ENCODE data around the gene LPAR5. TPM values are rescaled to one million over a fixed set of nuclear protein-coding genes. Genes with fewer than 3 reads are reported as not detected.
A peak's percentile ranks its signal among the peaks of the same experiment; 100 is the strongest.
"Not testable (repeated sequence)": the region's sequence is repeated elsewhere in the genome, so short reads cannot be mapped to it uniquely, and the experiment has no call there.

Gene LPAR5
- total and polyA plus RNA-seq, 2 donors from 2014 or later, result 0.97 to 4.9 TPM

DNA sequence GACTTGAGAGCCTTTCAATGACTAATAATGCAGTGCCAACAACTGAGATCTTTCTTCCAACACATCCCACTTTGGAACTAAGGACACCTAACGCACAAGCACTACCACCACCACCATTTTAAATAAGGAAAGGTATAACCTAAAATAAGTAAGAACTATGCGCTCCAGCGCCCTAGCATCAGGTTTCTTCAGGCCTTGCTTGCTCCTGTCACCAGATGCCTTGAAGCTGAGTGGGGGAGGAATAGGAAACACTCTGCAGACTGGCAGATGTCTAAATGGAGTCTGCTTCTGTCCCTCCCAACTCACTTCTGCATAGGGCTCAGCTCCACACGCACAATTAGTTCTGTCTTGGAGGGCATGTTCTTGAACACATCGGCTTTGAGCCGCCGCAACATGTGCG, 43.7 kb downstream of the LPAR5 start:
- no peak overlapping the region for H3K4me3 ChIP-seq (ENCODE audit: low read length in 3 of 3)
- no peak overlapping the region for H3K27ac ChIP-seq (ENCODE audit: low read depth in 2 of 2, low read length in 2 of 2)
- no peak overlapping the region for H3K9ac ChIP-seq (ENCODE audit: low read length in 3 of 3)
- no peaks in the 10 kb centered on the region for H3K4me1 ChIP-seq (ENCODE audit: control insufficient read depth in 2 of 3, insufficient read depth in 2 of 3, low read depth in 1 of 3, low read length in 3 of 3)
- no peaks in the 10 kb centered on the region for H3K27me3 ChIP-seq (ENCODE audit: control insufficient read depth, insufficient read depth, low read length)
- H3K36me3 ChIP-seq (ENCODE audit: control insufficient read depth in 2 of 3, insufficient read depth in 3 of 3, low read length in 3 of 3), result peaks cover 36 to 78% (median 63%) of the 10 kb centered on the region in 3 donors
- H3K9me3 ChIP-seq (ENCODE audit: control insufficient read depth in 2 of 3, insufficient read depth in 1 of 3, low read length in 3 of 3), result no peaks in the 10 kb centered on the region
- DNase-seq, result peak in 1 of 5 donors; percentile 8
- TF ChIP-seq, protein P1, sequence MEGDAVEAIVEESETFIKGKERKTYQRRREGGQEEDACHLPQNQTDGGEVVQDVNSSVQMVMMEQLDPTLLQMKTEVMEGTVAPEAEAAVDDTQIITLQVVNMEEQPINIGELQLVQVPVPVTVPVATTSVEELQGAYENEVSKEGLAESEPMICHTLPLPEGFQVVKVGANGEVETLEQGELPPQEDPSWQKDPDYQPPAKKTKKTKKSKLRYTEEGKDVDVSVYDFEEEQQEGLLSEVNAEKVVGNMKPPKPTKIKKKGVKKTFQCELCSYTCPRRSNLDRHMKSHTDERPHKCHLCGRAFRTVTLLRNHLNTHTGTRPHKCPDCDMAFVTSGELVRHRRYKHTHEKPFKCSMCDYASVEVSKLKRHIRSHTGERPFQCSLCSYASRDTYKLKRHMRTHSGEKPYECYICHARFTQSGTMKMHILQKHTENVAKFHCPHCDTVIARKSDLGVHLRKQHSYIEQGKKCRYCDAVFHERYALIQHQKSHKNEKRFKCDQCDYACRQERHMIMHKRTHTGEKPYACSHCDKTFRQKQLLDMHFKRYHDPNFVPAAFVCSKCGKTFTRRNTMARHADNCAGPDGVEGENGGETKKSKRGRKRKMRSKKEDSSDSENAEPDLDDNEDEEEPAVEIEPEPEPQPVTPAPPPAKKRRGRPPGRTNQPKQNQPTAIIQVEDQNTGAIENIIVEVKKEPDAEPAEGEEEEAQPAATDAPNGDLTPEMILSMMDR (IDR thresholded peaks at IDR 0.05; ENCODE audit: borderline replicate concordance, extremely low read depth, insufficient read depth), result no peak
- no peak for FAIRE-seq
- intact Hi-C loops (cut with DNase I), result no loop called here

DNA sequence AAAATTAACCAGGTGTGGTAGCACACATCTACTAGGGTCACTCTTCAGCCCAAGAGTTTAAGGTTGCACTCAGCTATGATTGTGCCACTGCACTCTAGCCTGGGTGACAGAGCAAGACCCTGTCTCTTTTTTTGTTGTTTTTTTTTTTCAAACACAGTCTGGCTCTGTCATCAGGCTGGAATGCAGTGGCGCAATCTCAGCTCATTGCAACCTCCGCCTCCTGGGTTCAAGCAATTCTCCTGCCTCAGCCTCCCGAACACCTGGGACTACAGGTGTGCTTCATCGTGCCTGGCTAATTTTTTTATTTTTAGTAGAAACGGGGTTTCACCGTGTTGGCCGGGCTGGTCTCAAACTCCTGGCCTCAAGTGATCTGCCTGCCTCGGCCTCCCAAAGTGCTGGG, 49.2 kb downstream of the LPAR5 start:
- DNase-seq; FAIRE-seq; H3K27ac ChIP-seq (ENCODE audit: low read depth in 2 of 2, low read length in 2 of 2); H3K4me1 ChIP-seq (ENCODE audit: control insufficient read depth in 2 of 3, insufficient read depth in 2 of 3, low read depth in 1 of 3, low read length in 3 of 3); H3K9ac ChIP-seq (ENCODE audit: low read length in 3 of 3); intact Hi-C loops (cut with DNase I); H3K27me3 ChIP-seq (ENCODE audit: control insufficient read depth, insufficient read depth, low read length); H3K4me3 ChIP-seq (ENCODE audit: low read length in 3 of 3); H3K9me3 ChIP-seq (ENCODE audit: control insufficient read depth in 2 of 3, insufficient read depth in 1 of 3, low read length in 3 of 3): not testable (repeated sequence)
- H3K36me3 ChIP-seq (ENCODE audit: control insufficient read depth in 2 of 3, insufficient read depth in 3 of 3, low read length in 3 of 3), result peaks cover 29 to 73% (median 58%) of the 10 kb centered on the region in 3 donors

DNA sequence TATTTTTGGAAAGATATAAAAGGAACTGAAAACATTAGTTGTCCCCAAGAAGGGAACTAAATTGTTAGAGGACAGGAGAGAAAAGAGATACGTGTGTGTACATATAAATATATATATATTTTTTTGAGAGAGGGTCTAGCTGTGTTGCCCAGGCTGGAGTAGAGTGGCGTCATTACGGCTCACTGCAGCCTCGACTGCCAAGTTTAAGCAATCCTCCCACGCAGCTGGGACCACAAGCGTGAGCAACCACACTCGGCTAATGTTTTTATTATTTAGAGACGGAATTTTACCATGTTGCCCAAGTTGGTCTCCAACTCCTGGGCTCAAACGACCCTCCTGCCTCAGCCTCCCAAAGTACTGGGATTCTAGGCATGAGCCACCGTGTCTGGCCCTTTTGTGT, 51.5 kb downstream of the LPAR5 start:
- H3K9me3 ChIP-seq (ENCODE audit: control insufficient read depth in 2 of 3, insufficient read depth in 1 of 3, low read length in 3 of 3), result no peaks in the 10 kb centered on the region
- DNase-seq (no peak), FAIRE-seq (no peak)
- TF ChIP-seq, protein P1 (IDR thresholded peaks at IDR 0.05; ENCODE audit: borderline replicate concordance, extremely low read depth, insufficient read depth), result no peak
- H3K36me3 ChIP-seq (ENCODE audit: control insufficient read depth in 2 of 3, insufficient read depth in 3 of 3, low read length in 3 of 3), result peaks cover 33 to 72% (median 60%) of the 10 kb centered on the region in 3 donors
- no peaks in the 10 kb centered on the region for H3K4me1 ChIP-seq (ENCODE audit: control insufficient read depth in 2 of 3, insufficient read depth in 2 of 3, low read depth in 1 of 3, low read length in 3 of 3)
- no peak overlapping the region for H3K9ac ChIP-seq (ENCODE audit: low read length in 3 of 3)
- H3K27me3 ChIP-seq (ENCODE audit: control insufficient read depth, insufficient read depth, low read length), result no peaks in the 10 kb centered on the region
- no peak overlapping the region for H3K27ac ChIP-seq (ENCODE audit: low read depth in 2 of 2, low read length in 2 of 2)
- H3K4me3 ChIP-seq (ENCODE audit: low read length in 3 of 3), result no peak overlapping the region
- intact Hi-C loops (cut with DNase I), result no loop called here

DNA sequence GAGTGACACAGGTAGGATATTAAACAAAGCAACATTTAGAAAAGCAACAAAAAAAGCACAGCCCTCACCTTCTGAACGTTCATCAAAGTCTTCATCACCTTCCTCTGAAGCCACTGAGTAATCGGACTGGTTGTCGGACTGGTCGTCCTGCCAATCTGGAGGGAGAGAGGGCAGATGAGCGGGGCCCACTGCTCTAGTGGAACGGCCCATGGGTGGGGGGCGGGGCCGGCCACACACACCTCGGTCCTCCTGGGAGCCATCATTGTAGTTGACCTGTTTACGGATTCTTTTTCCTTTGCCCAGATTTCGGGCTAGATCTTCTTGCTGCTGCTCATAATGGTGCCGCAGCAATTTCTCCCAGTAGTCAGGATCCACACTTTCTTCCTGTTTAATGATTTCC, 52.8 kb downstream of the LPAR5 start:
- H3K9me3 ChIP-seq (ENCODE audit: control insufficient read depth in 2 of 3, insufficient read depth in 1 of 3, low read length in 3 of 3), result no peaks in the 10 kb centered on the region
- DNase-seq, result no peak

More for the DNA sequence above, 52.8 kb downstream of the LPAR5 start:
- intact Hi-C loops (cut with DNase I), result no loop called here
- no peak overlapping the region for H3K4me3 ChIP-seq (ENCODE audit: low read length in 3 of 3)
- FAIRE-seq, result no peak
- no peak overlapping the region for H3K9ac ChIP-seq (ENCODE audit: low read length in 3 of 3)
- H3K36me3 ChIP-seq (ENCODE audit: control insufficient read depth in 2 of 3, insufficient read depth in 3 of 3, low read length in 3 of 3), result peaks cover 32 to 70% (median 61%) of the 10 kb centered on the region in 3 donors
- H3K27ac ChIP-seq (ENCODE audit: low read depth in 2 of 2, low read length in 2 of 2), result no peak overlapping the region
- H3K4me1 ChIP-seq (ENCODE audit: control insufficient read depth in 2 of 3, insufficient read depth in 2 of 3, low read depth in 1 of 3, low read length in 3 of 3), result no peaks in the 10 kb centered on the region
- H3K27me3 ChIP-seq (ENCODE audit: control insufficient read depth, insufficient read depth, low read length), result no peaks in the 10 kb centered on the region
- TF ChIP-seq, protein P1 (IDR thresholded peaks at IDR 0.05; ENCODE audit: borderline replicate concordance, extremely low read depth, insufficient read depth), result no peak

Measured in kidney (tissue), 14 donors.